DOHH2 (cell line): ENCODE data around the gene TBC1D4.

Source experiments
- H3F3A ChIP-seq: fragments of 200-600 bp; sonication (generic), shearing (Covaris generic); 2 replicates; pipeline ENCODE4 v1.6.0; 2016; ENCODE audit warnings: antibody characterized with exemption, mild to moderate bottlenecking; ENCODE audit not compliant: control insufficient read depth, insufficient read depth
- H3K27ac ChIP-seq: fragments of 200-600 bp; sonication (generic); 2 replicates; pipeline ENCODE4 v1.5.1; 2014; ENCODE audit warnings: low read depth, mild to moderate bottlenecking, low read length, moderate library complexity
- H3K27me3 ChIP-seq: fragments of 200-600 bp; sonication (generic); 2 replicates; pipeline ENCODE4 v1.6.1; 2014; ENCODE audit warnings: mild to moderate bottlenecking, low read length, mixed read lengths; ENCODE audit not compliant: control insufficient read depth
- H3K36me3 ChIP-seq: fragments of 200-600 bp; sonication (generic); 2 replicates; pipeline ENCODE4 v1.6.1; 2014; ENCODE audit warnings: mild to moderate bottlenecking, low read length, moderate library complexity, mixed read lengths; ENCODE audit not compliant: control insufficient read depth
- H3K4me1 ChIP-seq: fragments of 200-600 bp; sonication (generic); 2 replicates; pipeline ENCODE4 v1.6.1; 2014; ENCODE audit warnings: mild to moderate bottlenecking, low read length, mixed read lengths; ENCODE audit not compliant: control insufficient read depth
- H3K4me2 ChIP-seq: fragments of 200-600 bp; sonication (generic); 2 replicates; pipeline ENCODE4 v1.6.0; 2014; ENCODE audit warnings: mild to moderate bottlenecking, low read length, moderate library complexity
- H3K4me3 ChIP-seq: fragments of 200-600 bp; sonication (generic); 2 replicates; pipeline ENCODE4 v1.5.1; 2014; ENCODE audit warnings: mild to moderate bottlenecking, low read length, mixed read lengths
- H3K79me2 ChIP-seq: fragments of 200-600 bp; sonication (generic); 2 replicates; pipeline ENCODE4 v1.6.1; 2014; ENCODE audit warnings: mild to moderate bottlenecking, low read length, mixed read lengths; ENCODE audit not compliant: control insufficient read depth
- H3K9me2 ChIP-seq: fragments of 200-600 bp; sonication (generic); replicated peaks from 2 replicates; pipeline ENCODE4 v1.6.1; 2014; ENCODE audit warnings: mild to moderate bottlenecking, low read length, mixed read lengths; ENCODE audit not compliant: control insufficient read depth
- H3K9me3 ChIP-seq: fragments of 200-600 bp; sonication (generic); 2 replicates; pipeline ENCODE4 v1.6.1; 2014; ENCODE audit warnings: antibody characterized with exemption, low read length, mixed read lengths; ENCODE audit not compliant: control insufficient read depth, insufficient read depth
- H4K20me1 ChIP-seq: fragments of 200-600 bp; sonication (generic); 2 replicates; pipeline ENCODE4 v1.6.0; 2014; ENCODE audit warnings: low read depth, mild to moderate bottlenecking, antibody characterized with exemption, low read length, moderate library complexity; ENCODE audit not compliant: control insufficient read depth, insufficient read depth
- CTCF ChIP-seq: fragments of 200-600 bp; sonication (generic); IDR thresholded peaks from one replicate; pipeline ENCODE4 v1.5.1; 2014; ENCODE audit warnings: antibody characterized with exemption, mild to moderate bottlenecking, low read depth, low read length; ENCODE audit not compliant: poor library complexity, severe bottlenecking
- EZH2phosphoT487 ChIP-seq: fragments of 200-600 bp; sonication (generic); IDR thresholded peaks from 2 replicates; pipeline ENCODE4 v1.6.1; 2017; ENCODE audit warnings: borderline replicate concordance, mild to moderate bottlenecking, antibody characterized with exemption, low read length, moderate library complexity, mixed read lengths

The TBC1D4 gene

GRCh38 chr13:75485286-75486062, 3.5 kb upstream of the TBC1D4 start:
- Histone ChIP-seq H4K20me1 (no peaks in the 10 kb centered on the region), H3K4me3 (no peak overlapping the region), H3K79me2 (peaks cover 25% of the 10 kb centered on the region), H3K4me1 (peaks cover 10% of the 10 kb centered on the region), H3K27me3 (no peaks in the 10 kb centered on the region), H3F3A (peaks cover 3% of the 10 kb centered on the region; the same call in 1 of the 2 replicates), H3K4me2 (no peak overlapping the region), H3K9me3 (no peaks in the 10 kb centered on the region), H3K9me2 (no peaks in the 10 kb centered on the region), H3K36me3 (peaks cover 7% of the 10 kb centered on the region), H3K27ac (no peak overlapping the region)
- TF ChIP-seq CTCF (no peak), EZH2phosphoT487 (no peak)

DNA sequence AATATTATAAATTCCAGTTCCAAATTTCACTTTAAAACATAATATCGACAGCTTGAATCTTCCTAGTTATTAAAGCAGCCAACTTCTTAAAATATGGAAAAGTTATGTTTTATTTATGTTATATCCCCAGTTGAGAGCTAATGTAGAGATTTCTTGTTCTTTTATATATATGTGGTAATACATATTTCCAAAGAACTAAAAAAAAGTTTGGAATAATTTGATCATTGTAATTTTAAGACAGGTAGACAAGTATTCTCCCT, 781 bp upstream of the TBC1D4 start:
- peak overlapping the region; percentile 62 for H3K4me2 ChIP-seq
- peaks cover 24% of the 10 kb centered on the region for H4K20me1 ChIP-seq
- H3K27me3 ChIP-seq = no peaks in the 10 kb centered on the region
- H3K27ac ChIP-seq = peak overlapping the region; percentile 85
- no peak for TF ChIP-seq CTCF
- TF ChIP-seq EZH2phosphoT487 = no peak
- H3K36me3 ChIP-seq = peaks cover 34% of the 10 kb centered on the region
- H3K9me3 ChIP-seq = no peaks in the 10 kb centered on the region
- peaks cover 3% of the 10 kb centered on the region; the same call in 1 of the 2 replicates for H3F3A ChIP-seq
- peaks cover 52% of the 10 kb centered on the region for H3K79me2 ChIP-seq
- H3K9me2 ChIP-seq = no peaks in the 10 kb centered on the region
- peaks cover 30% of the 10 kb centered on the region for H3K4me1 ChIP-seq
- H3K4me3 ChIP-seq = peak overlapping the region; percentile 90

- Histone ChIP-seq H3K9me2 (no peaks in the 10 kb centered on the region), H3F3A (peaks cover 3% of the 10 kb centered on the region; the same call in 1 of the 2 replicates), H3K4me1 (peaks cover 43% of the 10 kb centered on the region), H3K4me2 (peak overlapping the region; percentile 62), H3K36me3 (peaks cover 48% of the 10 kb centered on the region), H3K9me3 (no peaks in the 10 kb centered on the region), H4K20me1 (peaks cover 35% of the 10 kb centered on the region), H3K4me3 (peak overlapping the region; percentile 90), H3K27ac (peak overlapping the region; percentile 85), H3K79me2 (peaks cover 66% of the 10 kb centered on the region), H3K27me3 (no peaks in the 10 kb centered on the region)
- TF ChIP-seq EZH2phosphoT487 (no peak), CTCF (no peak)
Observed at GRCh38 chr13:75481176-75482069, 546 bp downstream of the TBC1D4 start.
